ENCODE measurements around the gene SYCP2L.

SYCP2L gene

GRCh38 chr6:11008821-11009220 lies 122.0 kb downstream of the SYCP2L start:
- DNase-seq (ENCODE audit: low read depth), result no peak

- DNase-seq (ENCODE audit: low read depth), result no peak
Observed at GRCh38 chr6:11009353-11009752, 122.5 kb downstream of the SYCP2L start.

- no peak for DNase-seq (ENCODE audit: low read depth)
Observed at GRCh38 chr6:11011787-11012234, 125.0 kb downstream of the SYCP2L start.

- no peak for DNase-seq (ENCODE audit: low read depth)
Observed at GRCh38 chr6:11012295-11012754, 125.5 kb downstream of the SYCP2L start.

- DNase-seq (ENCODE audit: low read depth), result no peak
Observed at GRCh38 chr6:11012976-11013720, 126.3 kb downstream of the SYCP2L start.

GRCh38 chr6:11013721-11014070 lies 126.8 kb downstream of the SYCP2L start:
- DNase-seq (ENCODE audit: low read depth), result no peak

- DNase-seq (ENCODE audit: low read depth), result no peak
Observed at GRCh38 chr6:11015102-11015501, 128.2 kb downstream of the SYCP2L start.

- no peak for DNase-seq (ENCODE audit: low read depth)
Observed at GRCh38 chr6:11016452-11016851, 129.6 kb downstream of the SYCP2L start.

- DNase-seq (ENCODE audit: low read depth), result no peak
Observed at GRCh38 chr6:11017090-11017489, 130.2 kb downstream of the SYCP2L start.

- no peak for DNase-seq (ENCODE audit: low read depth)
Observed at GRCh38 chr6:11018225-11018624, 131.4 kb downstream of the SYCP2L start.

GRCh38 chr6:11021003-11021402 lies 134.2 kb downstream of the SYCP2L start:
- no peak for DNase-seq (ENCODE audit: low read depth)

- DNase-seq (ENCODE audit: low read depth), result no peak
Observed at GRCh38 chr6:11021714-11022113, 134.9 kb downstream of the SYCP2L start.

- no peak for DNase-seq (ENCODE audit: low read depth)
Observed at GRCh38 chr6:11023032-11023431, 136.2 kb downstream of the SYCP2L start.
